Measurements from ENCODE around the gene TMCO1.
"Not testable (repeated sequence)": the region's sequence is repeated elsewhere in the genome, so short reads cannot be mapped to it uniquely, and the experiment has no call there.

TMCO1 gene

DNA sequence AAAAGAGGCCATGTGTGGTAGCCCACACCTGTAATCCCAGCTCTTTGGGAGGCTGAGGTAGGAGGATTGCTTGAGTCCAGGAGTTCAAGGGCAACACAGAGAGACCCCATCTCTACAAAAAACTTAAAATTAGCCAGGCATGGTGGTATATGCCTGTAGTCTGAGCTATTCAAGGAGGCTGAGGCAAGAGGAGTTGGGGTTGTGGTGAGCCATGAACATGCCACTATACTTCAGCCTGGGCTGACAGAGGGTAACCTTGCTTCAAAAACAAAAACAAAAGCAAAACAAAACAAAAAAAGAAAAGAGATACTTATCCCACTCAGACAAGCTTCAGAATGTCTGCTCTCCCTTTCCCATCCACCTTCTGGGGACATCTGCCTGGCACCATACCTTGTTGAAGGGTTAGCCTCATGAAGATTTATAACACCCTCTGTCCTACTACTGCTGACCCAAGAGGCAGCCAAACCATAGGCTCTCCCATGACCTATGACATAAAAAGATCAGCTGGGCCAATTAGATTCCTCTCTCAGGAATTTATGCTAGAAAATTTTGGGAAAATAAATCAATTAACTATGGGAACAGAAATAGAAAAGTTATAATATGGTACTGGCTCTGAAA, 13.2 kb downstream of the TMCO1 start:
- no peaks in the 10 kb centered on the region for H3K27me3 ChIP-seq (ENCODE audit: insufficient read depth, low read depth)
- peaks cover 46% of the 10 kb centered on the region for H3K4me1 ChIP-seq (ENCODE audit: low read depth, poor library complexity, severe bottlenecking)
- no peak overlapping the region for H2AFZ ChIP-seq (ENCODE audit: low read depth)
- no peak overlapping the region for H3K4me3 ChIP-seq (IDR thresholded peaks at IDR 0.05; ENCODE audit: insufficient read depth, low read depth, low read length)
- no peak overlapping the region for H3K9ac ChIP-seq
- H3K36me3 ChIP-seq (ENCODE audit: insufficient read depth): peaks cover 6% of the 10 kb centered on the region; the same call in 1 of the 2 replicates
- H3K79me2 ChIP-seq (ENCODE audit: insufficient read depth, low read depth): peaks cover 36% of the 10 kb centered on the region
- peak overlapping the region; percentile 56 for H3K4me2 ChIP-seq
- TF ChIP-seq, protein P1, sequence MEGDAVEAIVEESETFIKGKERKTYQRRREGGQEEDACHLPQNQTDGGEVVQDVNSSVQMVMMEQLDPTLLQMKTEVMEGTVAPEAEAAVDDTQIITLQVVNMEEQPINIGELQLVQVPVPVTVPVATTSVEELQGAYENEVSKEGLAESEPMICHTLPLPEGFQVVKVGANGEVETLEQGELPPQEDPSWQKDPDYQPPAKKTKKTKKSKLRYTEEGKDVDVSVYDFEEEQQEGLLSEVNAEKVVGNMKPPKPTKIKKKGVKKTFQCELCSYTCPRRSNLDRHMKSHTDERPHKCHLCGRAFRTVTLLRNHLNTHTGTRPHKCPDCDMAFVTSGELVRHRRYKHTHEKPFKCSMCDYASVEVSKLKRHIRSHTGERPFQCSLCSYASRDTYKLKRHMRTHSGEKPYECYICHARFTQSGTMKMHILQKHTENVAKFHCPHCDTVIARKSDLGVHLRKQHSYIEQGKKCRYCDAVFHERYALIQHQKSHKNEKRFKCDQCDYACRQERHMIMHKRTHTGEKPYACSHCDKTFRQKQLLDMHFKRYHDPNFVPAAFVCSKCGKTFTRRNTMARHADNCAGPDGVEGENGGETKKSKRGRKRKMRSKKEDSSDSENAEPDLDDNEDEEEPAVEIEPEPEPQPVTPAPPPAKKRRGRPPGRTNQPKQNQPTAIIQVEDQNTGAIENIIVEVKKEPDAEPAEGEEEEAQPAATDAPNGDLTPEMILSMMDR (conservative IDR thresholded peaks at IDR 0.05; ENCODE audit: low read depth, low read length): no peak
- peaks cover 4% of the 10 kb centered on the region; the same call in 1 of the 2 replicates for H4K20me1 ChIP-seq (ENCODE audit: insufficient read depth)
- no peak overlapping the region; the same call in 1 of the 2 replicates for H3K27ac ChIP-seq

DNA sequence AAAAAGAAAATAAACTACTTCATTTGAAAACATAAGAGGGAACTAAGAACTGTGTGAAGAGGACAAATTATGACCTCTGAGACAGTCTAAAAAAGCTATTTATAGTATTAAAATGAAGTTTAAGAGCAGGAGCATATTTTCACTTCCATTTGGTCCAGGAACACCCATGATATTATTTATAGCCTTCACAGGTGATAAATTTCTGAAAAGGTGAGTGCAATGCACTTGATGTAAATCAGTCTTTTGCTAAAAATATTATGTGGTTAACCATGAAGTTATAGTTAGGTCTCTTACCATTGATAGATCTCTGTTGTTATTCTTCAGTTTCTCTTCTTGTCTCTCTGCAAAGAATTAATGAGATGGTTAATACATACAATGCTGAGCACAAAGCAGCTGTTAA, 14.7 kb downstream of the TMCO1 start:
- Histone ChIP-seq H3K36me3 (ENCODE audit: insufficient read depth) (peaks cover 6% of the 10 kb centered on the region), H3K79me2 (ENCODE audit: insufficient read depth, low read depth) (peaks cover 28% of the 10 kb centered on the region), H3K9ac (peak overlapping the region; percentile 2; the same call in 1 of the 2 replicates), H3K27me3 (ENCODE audit: insufficient read depth, low read depth) (no peaks in the 10 kb centered on the region), H3K4me2 (peak overlapping the region; percentile 56), H3K27ac (peak overlapping the region; percentile 29; the same call in 1 of the 2 replicates), H3K4me3 (IDR thresholded peaks at IDR 0.05; ENCODE audit: insufficient read depth, low read depth, low read length) (peak overlapping the region; percentile 49), H2AFZ (ENCODE audit: low read depth) (no peak overlapping the region), H3K4me1 (ENCODE audit: low read depth, poor library complexity, severe bottlenecking) (peaks cover 46% of the 10 kb centered on the region), H4K20me1 (ENCODE audit: insufficient read depth) (no peaks in the 10 kb centered on the region)
- TF ChIP-seq, protein P1 (conservative IDR thresholded peaks at IDR 0.05; ENCODE audit: low read depth, low read length): no peak

DNA sequence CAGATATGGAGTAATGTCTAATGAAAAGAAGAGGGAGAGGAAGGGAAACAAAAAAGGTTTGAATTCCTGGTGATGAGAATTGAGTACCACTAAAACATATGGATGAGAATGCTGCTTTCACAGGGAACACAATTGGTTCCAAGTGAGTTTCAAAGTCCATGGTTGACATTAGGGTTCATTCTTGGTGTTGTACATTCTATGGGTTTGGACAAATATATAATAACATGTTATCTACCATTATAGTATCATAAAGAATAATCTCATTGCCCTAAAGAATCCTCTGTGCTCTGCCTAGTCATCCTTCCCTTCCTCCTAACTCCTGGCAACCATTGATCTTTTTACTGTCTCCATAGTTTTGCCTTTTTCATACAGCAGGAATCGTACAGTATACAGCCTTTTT, 20.1 kb downstream of the TMCO1 start:
- no peak overlapping the region for H3K9ac ChIP-seq
- H3K4me3 ChIP-seq (IDR thresholded peaks at IDR 0.05; ENCODE audit: insufficient read depth, low read depth, low read length): no peak overlapping the region
- peaks cover 10% of the 10 kb centered on the region for H3K4me1 ChIP-seq (ENCODE audit: low read depth, poor library complexity, severe bottlenecking)
- TF ChIP-seq, protein P1 (conservative IDR thresholded peaks at IDR 0.05; ENCODE audit: low read depth, low read length): no peak
- no peaks in the 10 kb centered on the region for H4K20me1 ChIP-seq (ENCODE audit: insufficient read depth)
- H3K27ac ChIP-seq: no peak overlapping the region
- H3K4me2 ChIP-seq: no peak overlapping the region
- H3K27me3 ChIP-seq (ENCODE audit: insufficient read depth, low read depth): no peaks in the 10 kb centered on the region
- H2AFZ ChIP-seq (ENCODE audit: low read depth): no peak overlapping the region
- no peaks in the 10 kb centered on the region; the same call in 1 of the 2 replicates for H3K79me2 ChIP-seq (ENCODE audit: insufficient read depth, low read depth)
- peaks cover 6% of the 10 kb centered on the region for H3K36me3 ChIP-seq (ENCODE audit: insufficient read depth)

DNA sequence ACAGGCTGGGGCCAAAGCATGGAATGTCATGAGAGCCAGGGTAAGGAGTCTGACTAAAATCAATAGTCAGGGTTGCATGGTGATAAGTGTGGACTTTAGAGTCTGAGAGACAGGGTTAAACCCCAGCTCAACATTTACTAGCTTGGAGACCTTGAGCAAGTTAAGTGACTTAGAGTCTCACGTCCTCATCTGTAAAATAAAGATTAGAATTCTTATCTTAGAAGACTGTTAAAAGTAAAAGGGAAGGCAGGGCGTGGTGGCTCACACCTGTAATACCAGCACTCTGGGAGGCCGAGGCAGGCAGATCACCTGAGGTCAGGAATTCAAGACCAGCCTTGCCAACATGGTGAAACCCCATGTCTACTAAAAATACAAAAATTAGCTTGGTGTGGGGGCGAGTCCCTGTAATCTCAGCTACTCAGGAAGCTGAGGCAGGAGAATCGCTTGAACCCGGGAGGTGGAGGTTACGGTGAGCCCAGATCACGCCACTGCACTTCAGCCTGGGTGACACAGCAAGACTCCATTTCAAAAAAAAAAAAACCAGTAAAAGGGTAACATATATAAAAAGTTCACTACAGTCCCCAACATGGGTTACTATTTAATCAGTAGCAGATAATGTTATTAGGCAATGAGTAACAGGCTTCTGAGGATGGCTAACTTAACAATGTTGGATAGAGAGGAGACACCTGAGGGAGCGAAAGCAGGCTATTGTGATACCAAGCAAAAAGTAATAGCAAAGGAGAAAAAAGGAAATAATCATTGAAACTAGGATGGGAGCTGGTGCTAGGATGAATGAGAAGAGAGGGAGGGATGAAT, 20.8 kb downstream of the TMCO1 start:
- Histone ChIP-seq H3K36me3 (ENCODE audit: insufficient read depth) (peaks cover 7% of the 10 kb centered on the region), H3K27me3 (ENCODE audit: insufficient read depth, low read depth) (no peaks in the 10 kb centered on the region), H3K4me2 (no peak overlapping the region), H2AFZ (ENCODE audit: low read depth) (no peak overlapping the region), H3K9ac (no peak overlapping the region), H3K4me1 (ENCODE audit: low read depth, poor library complexity, severe bottlenecking) (peaks cover 3% of the 10 kb centered on the region), H3K79me2 (ENCODE audit: insufficient read depth, low read depth) (no peaks in the 10 kb centered on the region), H4K20me1 (ENCODE audit: insufficient read depth) (no peaks in the 10 kb centered on the region), H3K4me3 (IDR thresholded peaks at IDR 0.05; ENCODE audit: insufficient read depth, low read depth, low read length) (no peak overlapping the region), H3K27ac (no peak overlapping the region)
- TF ChIP-seq, protein P1 (conservative IDR thresholded peaks at IDR 0.05; ENCODE audit: low read depth, low read length): no peak

DNA sequence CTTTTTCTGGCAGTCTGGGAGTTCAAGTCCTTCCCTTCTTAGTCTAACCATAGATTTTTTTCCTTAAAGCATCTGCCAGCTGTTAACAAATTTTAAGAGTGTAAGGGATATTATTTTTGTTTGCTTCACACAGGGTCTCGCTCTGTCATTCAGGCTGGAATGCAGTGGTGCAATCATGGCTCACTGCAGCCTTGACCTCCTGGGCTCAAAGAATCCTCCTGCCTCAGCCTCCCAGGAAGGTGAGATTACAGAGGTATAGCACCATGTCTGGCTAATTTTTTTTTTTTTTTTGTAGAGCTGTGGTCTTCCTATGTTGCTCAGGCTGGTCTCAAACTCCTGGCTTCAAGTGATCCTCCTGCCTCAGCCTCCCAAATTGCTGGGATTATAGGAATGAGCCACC, 23.8 kb downstream of the TMCO1 start:
- not testable (repeated sequence) for H3K27ac ChIP-seq; H3K27me3 ChIP-seq (ENCODE audit: insufficient read depth, low read depth); H4K20me1 ChIP-seq (ENCODE audit: insufficient read depth); H3K4me2 ChIP-seq; H3K79me2 ChIP-seq (ENCODE audit: insufficient read depth, low read depth); H3K9ac ChIP-seq; H2AFZ ChIP-seq (ENCODE audit: low read depth); H3K4me1 ChIP-seq (ENCODE audit: low read depth, poor library complexity, severe bottlenecking); H3K4me3 ChIP-seq (IDR thresholded peaks at IDR 0.05; ENCODE audit: insufficient read depth, low read depth, low read length)
- peaks cover 10% of the 10 kb centered on the region for H3K36me3 ChIP-seq (ENCODE audit: insufficient read depth)
